ENCODE data around the gene KCNT2.

DNA sequence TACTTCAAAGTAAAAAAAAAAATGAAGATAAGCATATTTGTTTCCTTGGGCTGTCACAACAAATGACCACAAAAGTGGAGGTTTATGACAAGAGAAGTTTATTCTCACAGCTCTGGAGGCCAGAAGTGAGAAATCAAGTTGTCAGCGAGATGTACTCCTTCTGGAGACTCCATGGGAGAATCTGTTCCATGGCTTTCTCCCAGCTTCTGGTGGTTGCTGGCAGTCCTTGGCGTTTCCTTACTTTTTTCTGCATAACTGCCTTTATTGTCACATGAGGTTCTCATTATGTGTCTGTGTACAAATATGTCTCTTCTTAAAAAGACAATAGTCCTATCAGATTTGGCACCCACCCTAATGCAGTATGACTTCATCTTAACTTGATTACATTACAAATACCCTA is 398.3 kb downstream of the KCNT2 start:
- no peak for TF ChIP-seq POLR2A (IDR thresholded peaks at IDR 0.05; ENCODE audit: low read depth, low read length)
- no peak for TF ChIP-seq TAF1 (IDR thresholded peaks at IDR 0.05; ENCODE audit: low read depth, low read length)
- no peak for TF ChIP-seq POLR2AphosphoS5 (IDR thresholded peaks at IDR 0.05; ENCODE audit: low read depth, low read length)
- no peak for TF ChIP-seq POU2F2 (IDR thresholded peaks at IDR 0.05; ENCODE audit: low read depth, low read length)
